Karpas-422 (cell line): ENCODE results near the gene RTP4. TPM values are rescaled to one million over a fixed set of nuclear protein-coding genes. Genes with fewer than 3 reads are reported as not detected.

Experiments
- DNase-seq: peaks from one replicate; pipeline ENCODE4 v3.0.0-alpha.2; 2015
- H2AFZ ChIP-seq: fragments of 200-600 bp; sonication (generic); 2 replicates; pipeline ENCODE4 v1.6.1; 2014; ENCODE audit warnings: antibody characterized with exemption, low read length, mixed read lengths
- H3K27ac ChIP-seq: fragments of 200-600 bp; sonication (generic); 2 replicates; pipeline ENCODE4 v1.5.1; 2014; ENCODE audit warnings: mild to moderate bottlenecking, low read length, moderate library complexity
- H3K27me3 ChIP-seq: fragments of 200-600 bp; sonication (generic); 2 replicates; pipeline ENCODE4 v1.6.1; 2014; ENCODE audit warnings: low read length, mixed read lengths
- H3K36me3 ChIP-seq: fragments of 200-600 bp; sonication (generic); 2 replicates; pipeline ENCODE4 v1.6.1; 2014; ENCODE audit warnings: low read length, mixed read lengths; ENCODE audit not compliant: insufficient read depth
- H3K4me1 ChIP-seq: fragments of 200-600 bp; sonication (generic); 2 replicates; pipeline ENCODE4 v1.6.1; 2014; ENCODE audit warnings: mild to moderate bottlenecking, low read length, mixed read lengths
- H3K4me2 ChIP-seq: fragments of 200-600 bp; sonication (generic); 2 replicates; pipeline ENCODE4 v1.6.1; 2014; ENCODE audit warnings: low read length, low read depth, mild to moderate bottlenecking; ENCODE audit not compliant: poor library complexity, severe bottlenecking
- H3K4me3 ChIP-seq: fragments of 200-600 bp; sonication (generic); 2 replicates; pipeline ENCODE4 v1.5.1; 2014; ENCODE audit warnings: mild to moderate bottlenecking, antibody characterized with exemption, low read length, mixed read lengths
- H3K79me2 ChIP-seq: fragments of 200-600 bp; sonication (generic); 2 replicates; pipeline ENCODE4 v1.6.1; 2014; ENCODE audit warnings: mild to moderate bottlenecking, low read length, mixed read lengths
- H3K9ac ChIP-seq: fragments of 200-600 bp; sonication (generic); 2 replicates; pipeline ENCODE4 v1.6.0; 2014; ENCODE audit warnings: low read length
- H3K9me2 ChIP-seq: fragments of 200-600 bp; sonication (generic), shearing (Covaris generic); replicated peaks from 2 replicates; pipeline ENCODE4 v1.6.0; 2014; ENCODE audit warnings: mild to moderate bottlenecking, low read length, moderate library complexity; ENCODE audit not compliant: insufficient read depth
- H3K9me3 ChIP-seq: fragments of 300-700, 200-600 bp; sonication (generic); 2 replicates; pipeline ENCODE4 v1.6.1; 2014; ENCODE audit warnings: low read length, mixed read lengths
- H4K20me1 ChIP-seq: fragments of 200-600 bp; sonication (generic); 2 replicates; pipeline ENCODE4 v1.6.1; 2014; ENCODE audit warnings: mild to moderate bottlenecking, antibody characterized with exemption, low read length, low read depth; ENCODE audit not compliant: insufficient read depth
- total RNA-seq: library from RNA; depleted of rRNA; stranded (reverse); fragments of >200 nt; shearing (Covaris generic); gene quantifications from 2 replicates; pipeline ENCODE4 v1.2.3, GENCODE V29; 2014; ENCODE audit warnings: low replicate concordance

Gene RTP4
- total RNA-seq, 1 experiment from 2014 or later, result 3.4 TPM

DNA sequence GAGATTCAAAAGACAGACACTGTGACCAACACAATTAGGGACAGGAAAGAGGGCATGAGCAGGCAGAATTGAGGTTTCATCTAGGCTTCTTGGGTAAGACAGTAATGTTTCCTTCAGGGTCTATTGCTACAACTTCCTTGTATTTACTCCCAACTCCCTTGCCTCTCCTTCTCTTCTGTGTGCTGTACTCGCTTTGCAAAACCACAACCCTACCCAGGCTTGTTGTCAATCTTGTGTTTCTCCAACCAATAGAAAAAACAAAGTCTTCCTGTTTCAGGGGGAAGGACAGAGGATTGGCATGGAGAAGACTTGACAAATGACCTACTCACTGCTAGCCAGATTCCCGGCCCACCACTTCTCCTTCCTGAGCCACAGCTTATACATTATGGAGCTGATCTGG lies 40.3 kb upstream of the RTP4 start:
- H3K79me2 ChIP-seq, result no peaks in the 10 kb centered on the region
- no peaks in the 10 kb centered on the region for H4K20me1 ChIP-seq
- H3K4me2 ChIP-seq, result no peak overlapping the region
- H3K36me3 ChIP-seq, result no peaks in the 10 kb centered on the region
- no peaks in the 10 kb centered on the region for H3K4me1 ChIP-seq
- no peaks in the 10 kb centered on the region for H3K27me3 ChIP-seq
- no peaks in the 10 kb centered on the region for H3K9me3 ChIP-seq
- no peaks in the 10 kb centered on the region for H3K9me2 ChIP-seq
- H3K4me3 ChIP-seq, result no peak overlapping the region
- no peak overlapping the region for H2AFZ ChIP-seq
- H3K27ac ChIP-seq, result no peak overlapping the region
- H3K9ac ChIP-seq, result no peak overlapping the region
- no peak for DNase-seq

DNA sequence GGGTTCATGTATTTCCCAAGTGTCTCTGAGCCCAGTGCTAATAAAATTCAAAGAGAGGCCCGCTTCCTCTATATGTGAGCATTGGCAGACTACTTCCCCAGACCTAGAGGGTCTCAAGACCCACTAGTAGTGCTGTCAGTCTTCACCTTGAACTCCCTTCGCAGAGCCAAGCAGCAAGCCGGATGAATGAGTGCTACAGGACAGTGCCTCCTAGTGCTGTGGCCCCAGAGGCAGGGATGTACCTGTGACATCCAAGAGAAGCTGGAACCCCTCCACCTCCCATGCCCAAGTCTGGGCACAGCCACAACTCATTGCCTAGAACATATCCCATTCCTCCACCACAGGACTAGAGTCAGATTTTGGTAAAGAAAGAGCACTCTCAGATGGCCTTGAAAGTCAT lies 39.5 kb upstream of the RTP4 start:
- DNase-seq, result no peak
- H3K4me1 ChIP-seq, result no peaks in the 10 kb centered on the region
- no peaks in the 10 kb centered on the region for H3K36me3 ChIP-seq
- H3K4me3 ChIP-seq, result no peak overlapping the region
- H3K79me2 ChIP-seq, result no peaks in the 10 kb centered on the region
- no peaks in the 10 kb centered on the region for H3K9me3 ChIP-seq
- no peaks in the 10 kb centered on the region for H3K27me3 ChIP-seq
- H3K9ac ChIP-seq, result no peak overlapping the region
- H2AFZ ChIP-seq, result no peak overlapping the region
- H3K27ac ChIP-seq, result no peak overlapping the region
- H3K9me2 ChIP-seq, result no peaks in the 10 kb centered on the region
- H4K20me1 ChIP-seq, result no peaks in the 10 kb centered on the region
- no peak overlapping the region for H3K4me2 ChIP-seq

DNA sequence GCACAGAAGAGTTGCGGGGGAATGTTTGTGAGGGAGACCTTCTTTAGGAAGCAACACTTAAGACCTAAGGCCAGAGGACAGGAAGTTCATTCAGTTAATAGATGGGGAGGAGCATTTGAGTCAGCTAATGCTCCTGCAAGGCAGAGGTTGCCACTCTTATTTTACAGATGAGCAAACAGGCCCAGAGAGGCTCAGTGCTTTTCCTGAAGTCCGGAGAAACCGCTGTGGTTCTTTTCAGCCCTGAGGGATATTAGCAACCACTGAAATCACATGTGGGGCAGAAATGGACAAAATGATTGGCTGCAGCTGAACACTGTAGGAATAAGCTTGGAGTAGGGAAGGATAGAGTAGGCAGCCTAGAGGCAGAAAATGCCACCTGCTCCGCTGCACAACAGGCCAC lies 33.3 kb upstream of the RTP4 start:
- Histone ChIP-seq H3K9me2 (no peaks in the 10 kb centered on the region), H3K4me1 (no peaks in the 10 kb centered on the region), H3K79me2 (no peaks in the 10 kb centered on the region), H3K4me2 (no peak overlapping the region), H3K4me3 (no peak overlapping the region), H4K20me1 (no peaks in the 10 kb centered on the region), H3K9me3 (no peaks in the 10 kb centered on the region), H3K36me3 (no peaks in the 10 kb centered on the region), H3K9ac (no peak overlapping the region), H3K27ac (no peak overlapping the region), H2AFZ (no peak overlapping the region), H3K27me3 (no peaks in the 10 kb centered on the region)
- no peak for DNase-seq

DNA sequence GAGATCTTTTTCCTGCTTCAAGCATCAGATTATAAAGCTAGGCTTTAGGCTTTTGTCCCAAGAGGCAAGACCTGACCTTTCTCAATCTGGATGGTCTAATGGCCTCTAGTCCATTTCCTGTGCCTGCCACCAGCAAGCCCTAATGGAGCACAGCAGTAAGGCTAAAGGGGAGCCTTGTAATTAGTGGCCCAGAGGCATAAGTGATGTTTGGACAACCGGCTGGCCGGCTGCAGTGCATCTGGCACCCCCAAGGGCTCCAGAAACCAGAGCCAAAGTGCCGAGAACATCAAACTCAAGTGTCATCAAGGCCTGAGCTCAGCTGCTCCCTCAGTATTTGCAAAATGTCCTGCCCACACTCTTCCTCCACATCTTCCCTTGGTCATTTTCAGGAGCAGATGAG lies 31.9 kb upstream of the RTP4 start:
- Histone ChIP-seq H3K4me3 (no peak overlapping the region), H3K27ac (no peak overlapping the region), H3K36me3 (no peaks in the 10 kb centered on the region), H2AFZ (no peak overlapping the region), H3K4me2 (no peak overlapping the region), H3K9me3 (no peaks in the 10 kb centered on the region), H3K4me1 (no peaks in the 10 kb centered on the region), H3K9ac (no peak overlapping the region), H4K20me1 (no peaks in the 10 kb centered on the region), H3K79me2 (no peaks in the 10 kb centered on the region), H3K9me2 (no peaks in the 10 kb centered on the region), H3K27me3 (no peaks in the 10 kb centered on the region)
- DNase-seq, result no peak

DNA sequence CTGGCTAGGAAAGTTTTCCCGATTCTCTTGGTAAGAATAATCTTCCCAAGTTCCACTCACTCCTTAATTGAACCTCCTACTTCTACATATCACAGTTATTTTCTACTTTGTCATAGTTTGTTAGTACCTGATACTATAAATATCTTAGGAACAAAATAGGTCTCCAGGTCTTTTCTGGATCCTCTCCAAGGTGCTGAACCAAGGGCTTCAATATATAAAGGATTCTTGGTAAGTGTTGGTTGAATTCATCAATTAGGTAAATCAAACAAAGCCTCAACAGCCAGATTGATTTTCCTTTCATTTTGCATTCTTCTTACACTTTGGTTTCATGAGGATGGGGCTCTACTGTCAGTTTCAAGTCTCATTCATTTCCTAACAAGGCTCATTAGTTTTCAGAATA lies 27.6 kb upstream of the RTP4 start:
- H3K27me3 ChIP-seq, result no peaks in the 10 kb centered on the region
- H3K9me3 ChIP-seq, result no peaks in the 10 kb centered on the region
- no peaks in the 10 kb centered on the region for H3K79me2 ChIP-seq
- no peak overlapping the region for H3K9ac ChIP-seq
- H3K4me1 ChIP-seq, result no peaks in the 10 kb centered on the region
- H3K9me2 ChIP-seq, result no peaks in the 10 kb centered on the region
- H3K36me3 ChIP-seq, result no peaks in the 10 kb centered on the region
- H2AFZ ChIP-seq, result no peak overlapping the region
- no peak overlapping the region for H3K4me2 ChIP-seq
- no peak overlapping the region for H3K27ac ChIP-seq
- H4K20me1 ChIP-seq, result no peaks in the 10 kb centered on the region
- no peak overlapping the region for H3K4me3 ChIP-seq
- DNase-seq, result no peak

DNA sequence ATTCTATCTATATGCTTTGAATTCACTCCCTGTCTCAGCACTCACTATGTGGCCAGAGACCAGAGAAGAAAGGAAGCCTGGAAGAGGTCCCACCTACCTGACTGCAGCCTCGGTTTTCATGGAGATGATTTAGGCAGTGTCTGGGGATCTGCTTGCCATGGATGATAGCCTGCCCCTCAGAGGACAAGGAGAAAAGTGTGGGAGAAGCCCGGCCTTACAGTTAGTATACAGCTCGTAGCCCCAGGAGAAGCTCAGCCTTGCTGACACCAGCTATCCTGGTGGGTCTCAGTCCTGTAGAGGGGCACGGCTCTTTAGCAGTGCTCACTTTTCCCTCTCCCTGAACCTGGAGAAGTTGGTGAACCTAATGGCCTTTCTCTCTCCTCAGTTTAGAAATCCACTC lies 25.9 kb upstream of the RTP4 start:
- no peaks in the 10 kb centered on the region for H3K4me1 ChIP-seq
- H3K9me2 ChIP-seq, result no peaks in the 10 kb centered on the region
- no peak overlapping the region for H3K4me2 ChIP-seq
- no peak overlapping the region for H2AFZ ChIP-seq
- no peaks in the 10 kb centered on the region for H3K27me3 ChIP-seq
- H3K9ac ChIP-seq, result no peak overlapping the region
- no peak overlapping the region for H3K27ac ChIP-seq
- no peaks in the 10 kb centered on the region for H3K9me3 ChIP-seq
- H3K4me3 ChIP-seq, result no peak overlapping the region
- no peaks in the 10 kb centered on the region for H4K20me1 ChIP-seq
- no peak for DNase-seq
- H3K79me2 ChIP-seq, result no peaks in the 10 kb centered on the region
- H3K36me3 ChIP-seq, result no peaks in the 10 kb centered on the region

DNA sequence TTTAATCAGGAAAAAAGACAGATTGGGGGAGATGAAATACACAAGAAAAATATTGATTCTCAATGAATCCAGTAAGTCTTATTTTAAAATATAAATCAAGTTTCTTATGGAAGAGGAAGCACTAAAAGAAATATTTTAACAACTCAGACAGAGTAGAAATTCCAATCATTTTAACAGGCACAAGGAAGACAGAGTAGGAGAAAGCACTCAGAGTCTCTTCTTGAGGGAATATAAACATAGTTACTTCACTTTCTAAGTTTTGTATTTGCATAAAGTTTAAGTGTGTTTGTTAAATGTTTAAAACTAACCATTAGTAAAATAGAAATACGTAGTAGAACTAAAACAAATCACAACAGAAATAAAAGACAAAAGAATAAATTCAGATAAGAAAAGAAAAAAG lies 24.5 kb upstream of the RTP4 start:
- no peaks in the 10 kb centered on the region for H3K4me1 ChIP-seq
- H3K79me2 ChIP-seq, result no peaks in the 10 kb centered on the region
- H2AFZ ChIP-seq, result no peak overlapping the region
- DNase-seq, result no peak
- no peak overlapping the region for H3K27ac ChIP-seq
- H3K9me3 ChIP-seq, result no peaks in the 10 kb centered on the region
- no peaks in the 10 kb centered on the region for H3K27me3 ChIP-seq
- H3K9me2 ChIP-seq, result no peaks in the 10 kb centered on the region
- H4K20me1 ChIP-seq, result no peaks in the 10 kb centered on the region
- H3K4me2 ChIP-seq, result no peak overlapping the region
- H3K36me3 ChIP-seq, result no peaks in the 10 kb centered on the region
- H3K9ac ChIP-seq, result no peak overlapping the region
- no peak overlapping the region for H3K4me3 ChIP-seq

DNA sequence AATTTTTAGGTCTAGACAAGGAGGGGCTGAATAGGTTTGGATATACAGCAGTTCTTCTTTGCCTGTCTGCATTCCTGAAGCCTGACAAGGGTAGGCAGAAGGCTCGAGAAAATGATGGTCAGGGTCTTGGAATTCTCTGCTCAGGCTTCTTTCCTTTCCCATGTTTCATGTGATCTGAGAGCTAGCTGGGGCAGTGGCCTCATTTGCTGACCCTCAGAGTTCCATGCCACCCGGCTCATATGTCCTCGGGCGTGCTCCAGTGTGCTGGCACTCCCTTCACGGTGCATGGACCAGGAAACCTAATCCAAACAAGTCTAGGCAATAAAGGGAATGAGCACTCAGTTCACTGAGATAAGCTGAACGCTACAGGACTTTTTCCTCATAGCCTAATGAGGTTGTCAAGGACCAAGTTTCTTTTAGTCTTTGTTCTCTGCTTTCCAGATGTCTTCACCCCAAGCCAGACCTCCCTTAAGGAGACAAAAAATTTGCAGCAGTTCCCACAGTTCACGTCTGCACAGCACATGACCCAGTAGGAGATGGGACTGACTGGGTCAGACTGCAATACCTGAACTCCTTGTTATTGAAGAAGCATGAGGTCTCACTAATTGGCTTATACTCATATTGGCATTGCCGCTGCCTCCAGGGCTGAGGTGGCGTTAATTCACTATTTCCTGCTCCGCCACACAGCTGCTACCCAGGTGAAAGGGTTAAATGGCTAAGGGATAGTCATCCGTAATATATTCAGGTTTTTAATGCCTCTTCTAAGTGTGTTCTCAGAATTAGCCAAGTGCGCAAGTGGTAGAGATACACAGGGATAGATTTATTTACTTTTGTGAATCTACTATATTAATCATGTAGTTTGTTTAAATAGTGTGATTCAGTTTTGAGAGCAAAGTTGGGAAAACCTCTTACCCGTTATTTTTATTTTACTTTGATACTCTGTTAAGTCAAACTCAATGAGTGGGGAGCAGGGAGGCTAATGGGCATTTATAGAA lies 15.3 kb upstream of the RTP4 start:
- H3K27me3 ChIP-seq, result no peaks in the 10 kb centered on the region
- no peak overlapping the region for H3K4me2 ChIP-seq
- no peaks in the 10 kb centered on the region for H3K9me3 ChIP-seq
- H3K4me1 ChIP-seq, result no peaks in the 10 kb centered on the region
- no peak overlapping the region for H3K27ac ChIP-seq
- no peak for DNase-seq
- no peaks in the 10 kb centered on the region for H3K9me2 ChIP-seq
- no peak overlapping the region for H3K4me3 ChIP-seq
- no peak overlapping the region for H2AFZ ChIP-seq
- no peaks in the 10 kb centered on the region for H3K36me3 ChIP-seq
- H3K79me2 ChIP-seq, result no peaks in the 10 kb centered on the region
- H3K9ac ChIP-seq, result no peak overlapping the region
- no peaks in the 10 kb centered on the region for H4K20me1 ChIP-seq
